ENCODE measurements around the gene UCHL1. TPM values are rescaled to one million over a fixed set of nuclear protein-coding genes. Genes with fewer than 3 reads are reported as not detected.

The UCHL1 gene
- total and polyA plus RNA-seq, 10 of the 15 experiments (the other 5 are each of a cell fraction or from before 2014, with no cell fraction given), result 0.29 to 178 (median 125) TPM

DNA sequence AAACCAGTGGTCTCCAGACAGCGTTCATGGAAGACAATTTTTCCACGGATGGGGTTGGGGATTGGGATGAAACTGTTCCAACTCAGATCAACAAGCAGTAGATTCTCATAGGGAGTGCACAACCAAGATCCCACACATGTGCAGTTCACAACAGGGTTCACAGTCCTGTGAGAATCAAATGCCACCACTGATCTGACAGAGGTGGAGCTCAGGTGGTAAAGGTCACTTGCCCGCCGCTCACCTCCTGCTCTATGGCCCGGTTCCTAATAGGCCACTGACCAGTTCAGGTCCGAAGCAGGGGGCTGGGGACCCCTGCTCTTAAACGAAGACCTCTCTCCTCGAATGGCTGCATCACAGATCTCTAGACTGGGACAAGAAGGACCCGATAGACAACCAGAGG is 46.8 kb upstream of the UCHL1 start:
- no peaks in the 10 kb centered on the region for H3K9me3 ChIP-seq (replicated peaks; ENCODE audit: control insufficient read depth, insufficient read depth, low read length)
- DNase-seq (ENCODE audit: low read depth, low spot score) (no peak), FAIRE-seq (no peak), ATAC-seq (no peak)
- POLR2A ChIA-PET, result interaction anchor here (1.5 kb wide), 1 partner anchor 17 kb away, joined by 3 read pairs; no protein-coding TSS in a partner anchor
- TF ChIP-seq ZBED1 (IDR thresholded peaks at IDR 0.05; ENCODE audit: borderline replicate concordance) (no peak), ZNF217 (IDR thresholded peaks at IDR 0.05) (no peak), HDGF (IDR thresholded peaks at IDR 0.05) (no peak), SMAD1 (IDR thresholded peaks at IDR 0.05; ENCODE audit: low read depth, partially characterized antibody) (no peak), TBL1XR1 (IDR thresholded peaks at IDR 0.05; ENCODE audit: low read depth, low read length) (no peak), ZZZ3 (IDR thresholded peaks at IDR 0.05; ENCODE audit: control insufficient read depth, insufficient read length, low read depth) (no peak), CBFB (IDR thresholded peaks at IDR 0.05; ENCODE audit: low read depth) (no peak), BRCA1 (IDR thresholded peaks at IDR 0.05; ENCODE audit: low read depth, low read length) (no peak), MYC (IDR thresholded peaks at IDR 0.05; ENCODE audit: insufficient read depth, insufficient read length, insufficient replicate concordance, low read length, severe bottlenecking) (no peak)
- TF ChIP-seq, protein P1, sequence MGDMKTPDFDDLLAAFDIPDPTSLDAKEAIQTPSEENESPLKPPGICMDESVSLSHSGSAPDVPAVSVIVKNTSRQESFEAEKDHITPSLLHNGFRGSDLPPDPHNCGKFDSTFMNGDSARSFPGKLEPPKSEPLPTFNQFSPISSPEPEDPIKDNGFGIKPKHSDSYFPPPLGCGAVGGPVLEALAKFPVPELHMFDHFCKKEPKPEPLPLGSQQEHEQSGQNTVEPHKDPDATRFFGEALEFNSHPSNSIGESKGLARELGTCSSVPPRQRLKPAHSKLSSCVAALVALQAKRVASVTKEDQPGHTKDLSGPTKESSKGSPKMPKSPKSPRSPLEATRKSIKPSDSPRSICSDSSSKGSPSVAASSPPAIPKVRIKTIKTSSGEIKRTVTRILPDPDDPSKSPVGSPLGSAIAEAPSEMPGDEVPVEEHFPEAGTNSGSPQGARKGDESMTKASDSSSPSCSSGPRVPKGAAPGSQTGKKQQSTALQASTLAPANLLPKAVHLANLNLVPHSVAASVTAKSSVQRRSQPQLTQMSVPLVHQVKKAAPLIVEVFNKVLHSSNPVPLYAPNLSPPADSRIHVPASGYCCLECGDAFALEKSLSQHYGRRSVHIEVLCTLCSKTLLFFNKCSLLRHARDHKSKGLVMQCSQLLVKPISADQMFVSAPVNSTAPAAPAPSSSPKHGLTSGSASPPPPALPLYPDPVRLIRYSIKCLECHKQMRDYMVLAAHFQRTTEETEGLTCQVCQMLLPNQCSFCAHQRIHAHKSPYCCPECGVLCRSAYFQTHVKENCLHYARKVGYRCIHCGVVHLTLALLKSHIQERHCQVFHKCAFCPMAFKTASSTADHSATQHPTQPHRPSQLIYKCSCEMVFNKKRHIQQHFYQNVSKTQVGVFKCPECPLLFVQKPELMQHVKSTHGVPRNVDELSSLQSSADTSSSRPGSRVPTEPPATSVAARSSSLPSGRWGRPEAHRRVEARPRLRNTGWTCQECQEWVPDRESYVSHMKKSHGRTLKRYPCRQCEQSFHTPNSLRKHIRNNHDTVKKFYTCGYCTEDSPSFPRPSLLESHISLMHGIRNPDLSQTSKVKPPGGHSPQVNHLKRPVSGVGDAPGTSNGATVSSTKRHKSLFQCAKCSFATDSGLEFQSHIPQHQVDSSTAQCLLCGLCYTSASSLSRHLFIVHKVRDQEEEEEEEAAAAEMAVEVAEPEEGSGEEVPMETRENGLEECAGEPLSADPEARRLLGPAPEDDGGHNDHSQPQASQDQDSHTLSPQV (IDR thresholded peaks at IDR 0.05), result no peak
- intact Hi-C loops (cut with micrococcal nuclease; ENCODE audit: unreplicated experiment) (loop anchor here (5.0 to 10.0 kb wide), 3 partner anchors 63 to 475 kb away; no protein-coding TSS in a partner anchor), in situ Hi-C loops (cut with MboI) (loop anchor here (10.0 kb wide), 1 partner anchor 475 kb away; no protein-coding TSS in a partner anchor)
- no peaks in the 10 kb centered on the region for H3K36me3 ChIP-seq (ENCODE audit: control insufficient read depth in 2 of 2, insufficient read depth in 2 of 2, low read length in 1 of 2)
- H3K79me2 ChIP-seq (ENCODE audit: control insufficient read depth, insufficient read depth, low read length), result peaks cover 58% of the 10 kb centered on the region
- 0 out of 2 replicates have a peak overlapping the region, but pooled peaks have one; percentile 32 for H3K4me2 ChIP-seq (ENCODE audit: control insufficient read depth, insufficient read depth)
- 0 out of 2 replicates have a peak overlapping the region, but pooled peaks have one; percentile 8 for H3K4me3 ChIP-seq
- peaks cover 2% of the 10 kb centered on the region; the same call in 1 of the 2 replicates for H4K20me1 ChIP-seq (ENCODE audit: control insufficient read depth, insufficient read depth)
- SMC1A ChIA-PET (ENCODE audit: uncharacterized antibody, unreplicated experiment), result interaction anchor here (0.7 to 18.1 kb wide), 8 partner anchors 11 to 233 kb away, joined by 3 to 362 read pairs (median 6); no protein-coding TSS in a partner anchor
- CTCF ChIA-PET, result interaction anchor here (0.6 to 18.7 kb wide), 5 partner anchors 10 to 292 kb away, joined by 3 to 567 read pairs (median 12); no protein-coding TSS in a partner anchor
- H3K4me1 ChIP-seq (ENCODE audit: control insufficient read depth, insufficient read depth, low read length), result no peaks in the 10 kb centered on the region
- H2AFZ ChIP-seq (ENCODE audit: control insufficient read depth, low read depth, low read length), result no peak overlapping the region
- H3K9ac ChIP-seq (ENCODE audit: control insufficient read depth, insufficient read depth, low read length), result no peak overlapping the region; the same call in 1 of the 2 replicates
- BruUV-seq (replicated peaks), result no TSS peak
- RAD21 ChIA-PET (ENCODE audit: unreplicated experiment), result interaction anchor here (1.4 to 11.9 kb wide), 3 partner anchors 16 to 233 kb away, joined by 3 to 262 read pairs (median 6); no protein-coding TSS in a partner anchor
- 0 out of 2 replicates have a peak overlapping the region, but pooled peaks have one; percentile 27 for H3K27ac ChIP-seq (ENCODE audit: control insufficient read depth, insufficient read depth)
- 53% methylated on average over 9 of the region's 9 CpGs for WGBS (ENCODE audit: insufficient coverage, insufficient replicate concordance, low lambda C conversion rate, missing lambda C conversion rate)
- H3K27me3 ChIP-seq (replicated peaks in 1 of 2; ENCODE audit: control insufficient read depth in 2 of 2, insufficient read depth in 2 of 2, low read length in 1 of 2), result no peaks in the 10 kb centered on the region

Data from GM12878 (cell line).